OCI-M1 (cell line): ENCODE measurements around the gene PSG11.
"Not testable (repeated sequence)": the region's sequence is repeated elsewhere in the genome, so short reads cannot be mapped to it uniquely, and the experiment has no call there.

Experiments
- DNase-seq: peaks from one replicate; lab custom pipeline; 2025; lab: John Stamatoyannopoulos, UW

The PSG11 gene

DNA sequence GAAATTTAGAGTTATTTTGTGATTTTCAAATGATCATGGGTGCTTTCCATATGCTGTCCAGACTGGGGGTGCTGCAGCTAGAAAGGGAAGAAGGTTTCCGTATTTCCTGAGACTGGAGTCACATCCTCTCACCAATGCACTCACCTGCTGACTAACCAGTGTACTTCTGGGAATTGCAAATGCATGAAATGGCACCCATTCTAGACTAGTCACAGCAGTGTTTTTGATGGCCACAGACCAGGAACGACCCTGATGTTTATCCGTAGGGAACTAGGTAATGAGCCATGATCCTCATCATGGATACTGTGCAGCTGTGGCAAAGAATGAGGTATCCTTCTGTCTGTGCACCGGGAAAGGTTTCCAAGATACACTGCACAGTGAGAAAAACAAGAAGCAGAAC, 37.1 kb downstream of the PSG11 start:
- DNase-seq: not testable (repeated sequence)

DNA sequence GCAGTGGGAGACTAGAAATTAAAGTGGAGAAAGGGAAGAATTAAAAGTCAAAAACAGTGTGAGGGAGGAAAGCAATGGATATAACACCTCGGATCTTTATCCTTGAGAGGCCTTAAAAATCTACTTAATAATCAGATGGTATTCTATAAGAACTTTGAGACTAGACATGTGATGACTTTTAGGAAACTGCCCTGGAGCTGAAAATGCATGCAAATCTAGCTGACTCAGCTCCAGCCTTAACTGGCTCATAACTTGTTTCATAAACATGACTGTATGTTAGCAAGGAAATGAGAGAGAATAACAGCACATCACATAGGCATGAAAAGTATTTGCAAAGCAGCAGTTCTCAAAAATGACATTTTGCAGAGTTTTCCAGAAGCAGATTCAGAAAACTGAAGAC, 38.1 kb downstream of the PSG11 start:
- not testable (repeated sequence) for DNase-seq

DNA sequence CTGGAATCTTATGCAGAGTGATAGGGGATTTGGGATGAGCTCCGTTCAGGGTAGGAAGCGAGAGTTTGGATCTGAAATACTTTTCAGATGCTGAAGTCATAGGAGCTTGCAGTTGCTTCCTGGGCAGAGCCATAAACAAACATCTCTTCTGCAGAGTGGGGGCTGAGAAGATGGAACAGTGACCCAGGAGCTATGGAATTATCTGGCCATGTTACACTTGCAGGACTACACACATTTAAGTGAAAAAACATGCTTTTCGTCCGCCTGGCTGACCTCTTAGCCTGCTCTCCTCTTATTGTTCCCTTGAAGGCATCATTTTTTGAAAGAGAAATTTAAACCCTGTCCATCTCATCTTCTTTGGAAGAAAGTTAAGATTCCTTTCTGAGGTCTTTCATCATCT, 40.7 kb downstream of the PSG11 start:
- DNase-seq: no peak

DNA sequence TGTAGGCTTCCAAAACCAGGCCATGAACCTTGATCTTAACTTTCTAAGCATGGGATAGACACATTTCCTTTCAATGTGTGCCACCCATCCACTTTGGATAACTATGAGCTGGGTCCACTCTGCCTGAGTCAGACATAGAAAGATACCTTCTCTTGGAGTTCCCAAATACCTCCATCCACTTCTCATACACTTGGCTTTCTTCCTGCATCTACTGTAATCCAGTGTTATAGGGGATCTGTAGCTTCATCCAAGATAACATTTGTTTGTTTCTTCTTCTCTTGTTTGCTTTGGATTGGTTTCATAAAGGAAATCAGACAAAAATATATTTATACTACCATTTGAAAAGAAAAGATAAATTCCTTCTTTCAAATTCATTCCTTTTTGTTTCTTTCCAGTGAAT, 44.2 kb downstream of the PSG11 start:
- DNase-seq: not testable (repeated sequence)

DNA sequence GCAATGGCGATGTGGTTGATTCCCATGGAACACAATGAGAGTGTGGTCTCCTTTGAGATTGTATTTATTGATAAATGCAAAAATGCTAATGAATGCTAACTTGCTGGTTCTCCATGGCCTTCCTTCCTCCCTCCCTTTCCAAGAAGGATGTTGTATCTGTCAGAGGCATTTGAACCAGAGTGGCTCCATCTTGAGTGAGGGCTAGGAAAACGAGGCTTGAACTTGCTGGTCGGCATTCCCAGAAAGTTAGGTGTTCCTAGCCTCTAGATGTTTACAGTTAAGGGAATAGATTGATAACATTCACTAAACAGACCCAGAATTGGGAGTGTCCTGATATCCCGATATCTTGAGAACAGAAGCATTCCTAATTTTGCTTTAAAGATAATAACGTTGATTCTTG, 54.8 kb downstream of the PSG11 start:
- DNase-seq: not testable (repeated sequence)

DNA sequence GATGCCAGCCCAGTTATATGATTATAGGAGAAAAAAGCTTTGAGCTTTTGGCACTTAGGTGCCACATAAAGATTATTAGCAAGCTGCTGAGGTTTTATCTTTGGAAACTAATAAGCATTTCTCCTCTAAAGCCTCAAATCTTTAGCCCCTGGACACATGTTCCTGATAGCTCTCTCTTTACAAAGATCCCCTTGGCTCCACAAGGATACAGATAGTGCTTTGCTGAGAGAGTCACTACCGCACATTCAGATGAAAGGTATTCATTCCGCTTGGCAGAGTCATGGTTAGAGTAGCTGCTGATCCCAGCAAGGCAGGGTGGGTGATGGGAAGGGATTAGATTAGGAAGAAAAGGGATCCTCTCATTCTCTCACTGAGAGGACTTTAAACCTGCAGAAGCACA, 61.1 kb downstream of the PSG11 start:
- DNase-seq: no peak

DNA sequence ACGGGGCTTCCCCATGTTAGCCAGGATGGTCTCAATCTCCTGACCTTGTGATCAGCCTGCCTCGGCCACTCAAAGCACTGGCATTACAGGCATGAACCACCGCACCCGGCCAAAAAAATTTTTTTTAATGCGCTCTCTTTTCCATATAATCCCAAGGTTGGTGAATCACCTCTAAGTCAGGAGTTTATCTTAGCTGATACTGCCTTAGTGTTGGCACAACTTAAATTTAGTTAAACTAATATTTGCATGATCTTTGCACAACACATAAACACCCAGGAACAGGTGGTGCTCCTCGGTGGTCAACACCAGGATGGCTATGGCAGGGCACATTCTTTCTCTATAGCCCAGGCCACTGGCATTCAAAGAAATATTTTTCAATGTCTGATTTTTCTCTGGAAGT, 65.2 kb downstream of the PSG11 start:
- DNase-seq: no peak
